ENCODE data around the gene ZCCHC24. TPM values are rescaled to one million over a fixed set of nuclear protein-coding genes. Genes with fewer than 3 reads are reported as not detected.

ZCCHC24 gene
- total and polyA plus RNA-seq, 4 experiments from 2014 or later, result 0.30 to 1.9 (median 1.2) TPM

GRCh38 chr10:79407811-79408795 is 37.3 kb downstream of the ZCCHC24 start:
- no peak overlapping the region for H3K27ac Mint-ChIP-seq
- H3K4me1 ChIP-seq (ENCODE audit: insufficient read depth, low read length), result peaks cover 4% of the 10 kb centered on the region
- no peak for DNase-seq
- intact Hi-C loops (cut with micrococcal nuclease), result no loop called here
- H3K9me3 Mint-ChIP-seq, result no peaks in the 10 kb centered on the region
- no peak overlapping the region for H3K4me3 Mint-ChIP-seq
- no peaks in the 10 kb centered on the region for H3K27me3 ChIP-seq (ENCODE audit: insufficient read depth, low read length)
- H3K4me3 ChIP-seq (ENCODE audit: low read length in 2 of 2), result no peak overlapping the region
- CTCF ChIA-PET (ENCODE audit: partially characterized antibody), result interaction anchor here (1.4 kb wide), 1 partner anchor 8 kb away, joined by 4 read pairs; no protein-coding TSS in a partner anchor
- no peaks in the 10 kb centered on the region for H3K36me3 Mint-ChIP-seq
- H3K36me3 ChIP-seq (ENCODE audit: insufficient read depth, low read length), result no peaks in the 10 kb centered on the region
- POLR2A ChIA-PET (ENCODE audit: partially characterized antibody), result no interaction called here
- H3K27me3 Mint-ChIP-seq, result no peaks in the 10 kb centered on the region
- peaks cover 0 to 3% (median 1%) of the 10 kb centered on the region in 4 donors for H3K4me1 Mint-ChIP-seq
- no peak overlapping the region for H3K27ac ChIP-seq (ENCODE audit: low read depth, low read length)
- no peaks in the 10 kb centered on the region for H3K9me3 ChIP-seq (ENCODE audit: control insufficient read depth in 1 of 2, low read length in 2 of 2)

GRCh38 chr10:79407423-79407796 is 38.0 kb downstream of the ZCCHC24 start:
- DNase-seq, result no peak
- no peaks in the 10 kb centered on the region for H3K9me3 ChIP-seq (ENCODE audit: control insufficient read depth in 1 of 2, low read length in 2 of 2)
- no peaks in the 10 kb centered on the region for H3K36me3 ChIP-seq (ENCODE audit: insufficient read depth, low read length)
- ChIA-PET POLR2A (ENCODE audit: partially characterized antibody) (no interaction called here), CTCF (ENCODE audit: partially characterized antibody) (no interaction called here)
- H3K27ac Mint-ChIP-seq, result no peak overlapping the region
- H3K4me3 ChIP-seq (ENCODE audit: low read length in 2 of 2), result no peak overlapping the region
- no peak overlapping the region for H3K27ac ChIP-seq (ENCODE audit: low read depth, low read length)
- no peaks in the 10 kb centered on the region for H3K4me1 Mint-ChIP-seq
- no peaks in the 10 kb centered on the region for H3K9me3 Mint-ChIP-seq
- no peaks in the 10 kb centered on the region for H3K36me3 Mint-ChIP-seq
- no peaks in the 10 kb centered on the region for H3K27me3 Mint-ChIP-seq
- intact Hi-C loops (cut with micrococcal nuclease), result no loop called here
- no peaks in the 10 kb centered on the region for H3K4me1 ChIP-seq (ENCODE audit: insufficient read depth, low read length)
- H3K27me3 ChIP-seq (ENCODE audit: insufficient read depth, low read length), result no peaks in the 10 kb centered on the region
- H3K4me3 Mint-ChIP-seq, result no peak overlapping the region

- H3K27ac ChIP-seq (ENCODE audit: low read depth, low read length), result no peak overlapping the region
- Mint-ChIP-seq H3K36me3 (no peaks in the 10 kb centered on the region), H3K27me3 (no peaks in the 10 kb centered on the region), H3K27ac (no peak overlapping the region), H3K9me3 (no peaks in the 10 kb centered on the region), H3K4me1 (no peaks in the 10 kb centered on the region), H3K4me3 (no peak overlapping the region)
- intact Hi-C loops (cut with micrococcal nuclease), result no loop called here
- H3K27me3 ChIP-seq (ENCODE audit: insufficient read depth, low read length), result no peaks in the 10 kb centered on the region
- DNase-seq, result no peak
- ChIA-PET CTCF (ENCODE audit: partially characterized antibody) (no interaction called here), POLR2A (ENCODE audit: partially characterized antibody) (no interaction called here)
- no peaks in the 10 kb centered on the region for H3K36me3 ChIP-seq (ENCODE audit: insufficient read depth, low read length)
- no peaks in the 10 kb centered on the region for H3K4me1 ChIP-seq (ENCODE audit: insufficient read depth, low read length)
- H3K9me3 ChIP-seq (ENCODE audit: control insufficient read depth in 1 of 2, low read length in 2 of 2), result no peaks in the 10 kb centered on the region
- H3K4me3 ChIP-seq (ENCODE audit: low read length in 2 of 2), result no peak overlapping the region
Measured at GRCh38 chr10:79406683-79407422, 38.6 kb downstream of the ZCCHC24 start.

GRCh38 chr10:79405995-79406515 is 39.4 kb downstream of the ZCCHC24 start:
- DNase-seq, result no peak
- H3K36me3 Mint-ChIP-seq, result no peaks in the 10 kb centered on the region
- Histone ChIP-seq H3K4me3 (ENCODE audit: low read length in 2 of 2) (no peak overlapping the region), H3K27ac (ENCODE audit: low read depth, low read length) (no peak overlapping the region), H3K4me1 (ENCODE audit: insufficient read depth, low read length) (no peaks in the 10 kb centered on the region), H3K9me3 (ENCODE audit: control insufficient read depth in 1 of 2, low read length in 2 of 2) (no peaks in the 10 kb centered on the region), H3K36me3 (ENCODE audit: insufficient read depth, low read length) (no peaks in the 10 kb centered on the region), H3K27me3 (ENCODE audit: insufficient read depth, low read length) (no peaks in the 10 kb centered on the region)
- CTCF ChIA-PET (ENCODE audit: partially characterized antibody), result interaction anchor here (1.1 kb wide), 1 partner anchor 32 kb away, joined by 3 read pairs; no protein-coding TSS in a partner anchor
- POLR2A ChIA-PET (ENCODE audit: partially characterized antibody), result no interaction called here
- no peak overlapping the region for H3K27ac Mint-ChIP-seq
- H3K4me1 Mint-ChIP-seq, result no peaks in the 10 kb centered on the region
- intact Hi-C loops (cut with micrococcal nuclease), result no loop called here
- no peaks in the 10 kb centered on the region for H3K27me3 Mint-ChIP-seq
- no peaks in the 10 kb centered on the region for H3K9me3 Mint-ChIP-seq
- no peak overlapping the region for H3K4me3 Mint-ChIP-seq

GRCh38 chr10:79405221-79405994 is 40.0 kb downstream of the ZCCHC24 start:
- no peak overlapping the region for H3K4me3 Mint-ChIP-seq
- Histone ChIP-seq H3K9me3 (ENCODE audit: control insufficient read depth in 1 of 2, low read length in 2 of 2) (no peaks in the 10 kb centered on the region), H3K27ac (ENCODE audit: low read depth, low read length) (no peak overlapping the region), H3K4me3 (ENCODE audit: low read length in 2 of 2) (no peak overlapping the region), H3K27me3 (ENCODE audit: insufficient read depth, low read length) (no peaks in the 10 kb centered on the region), H3K4me1 (ENCODE audit: insufficient read depth, low read length) (no peaks in the 10 kb centered on the region), H3K36me3 (ENCODE audit: insufficient read depth, low read length) (no peaks in the 10 kb centered on the region)
- no peak for DNase-seq
- H3K27ac Mint-ChIP-seq, result no peak overlapping the region
- H3K9me3 Mint-ChIP-seq, result no peaks in the 10 kb centered on the region
- intact Hi-C loops (cut with micrococcal nuclease), result no loop called here
- CTCF ChIA-PET (ENCODE audit: partially characterized antibody), result interaction anchor here (1.1 kb wide), 1 partner anchor 31 kb away, joined by 3 read pairs; no protein-coding TSS in a partner anchor
- POLR2A ChIA-PET (ENCODE audit: partially characterized antibody), result no interaction called here
- no peaks in the 10 kb centered on the region for H3K36me3 Mint-ChIP-seq
- no peaks in the 10 kb centered on the region for H3K4me1 Mint-ChIP-seq
- H3K27me3 Mint-ChIP-seq, result no peaks in the 10 kb centered on the region

- DNase-seq, result no peak
- Mint-ChIP-seq H3K27me3 (no peaks in the 10 kb centered on the region), H3K9me3 (no peaks in the 10 kb centered on the region), H3K4me1 (peaks cover 0 to 1% (median 0%) of the 10 kb centered on the region in 4 donors), H3K4me3 (no peak overlapping the region), H3K27ac (peak overlapping the region in 2 of 7 donors; percentile 15 to 52), H3K36me3 (no peaks in the 10 kb centered on the region)
- POLR2A ChIA-PET (ENCODE audit: partially characterized antibody), result no interaction called here
- intact Hi-C loops (cut with micrococcal nuclease), result no loop called here
- H3K4me1 ChIP-seq (ENCODE audit: insufficient read depth, low read length), result no peaks in the 10 kb centered on the region
- no peaks in the 10 kb centered on the region for H3K36me3 ChIP-seq (ENCODE audit: insufficient read depth, low read length)
- CTCF ChIA-PET (ENCODE audit: partially characterized antibody), result interaction anchor here (1.1 kb wide), 1 partner anchor 30 kb away, joined by 3 read pairs; no protein-coding TSS in a partner anchor
- no peak overlapping the region for H3K4me3 ChIP-seq (ENCODE audit: low read length in 2 of 2)
- H3K27me3 ChIP-seq (ENCODE audit: insufficient read depth, low read length), result no peaks in the 10 kb centered on the region
- H3K27ac ChIP-seq (ENCODE audit: low read depth, low read length), result no peak overlapping the region
- H3K9me3 ChIP-seq (ENCODE audit: control insufficient read depth in 1 of 2, low read length in 2 of 2), result no peaks in the 10 kb centered on the region
Measured at GRCh38 chr10:79404690-79405131, 40.7 kb downstream of the ZCCHC24 start.
